ENCODE data around the gene EEF1A2.

EEF1A2 gene

DNA sequence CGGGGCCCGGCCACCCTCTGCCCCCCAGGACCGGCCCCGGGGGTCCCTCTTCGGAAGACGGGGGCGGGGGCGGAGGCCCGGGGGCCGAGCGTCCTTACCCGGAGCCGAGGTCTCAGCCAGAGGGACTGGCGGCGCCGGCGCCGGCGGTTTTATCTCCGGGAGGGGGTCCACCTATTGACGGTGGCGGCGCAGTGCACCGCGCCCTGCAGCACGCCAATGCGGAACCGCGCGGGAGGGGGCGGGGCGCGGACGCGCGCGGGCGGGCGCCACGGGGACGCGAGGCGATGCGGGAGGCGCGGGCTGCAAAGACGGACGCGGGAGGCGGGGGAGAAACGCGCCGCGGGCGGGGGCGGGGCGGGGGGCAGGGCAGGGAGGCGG is at the start of gene EEF1A2:
Gene EEF1A2 (minus strand): TSS at position 124 of the 378 bp plus-strand sequence. CDS start 1,320 bp downstream, outside the sequence.
- DNase-seq (ENCODE audit: low spot score) = no peak

DNA sequence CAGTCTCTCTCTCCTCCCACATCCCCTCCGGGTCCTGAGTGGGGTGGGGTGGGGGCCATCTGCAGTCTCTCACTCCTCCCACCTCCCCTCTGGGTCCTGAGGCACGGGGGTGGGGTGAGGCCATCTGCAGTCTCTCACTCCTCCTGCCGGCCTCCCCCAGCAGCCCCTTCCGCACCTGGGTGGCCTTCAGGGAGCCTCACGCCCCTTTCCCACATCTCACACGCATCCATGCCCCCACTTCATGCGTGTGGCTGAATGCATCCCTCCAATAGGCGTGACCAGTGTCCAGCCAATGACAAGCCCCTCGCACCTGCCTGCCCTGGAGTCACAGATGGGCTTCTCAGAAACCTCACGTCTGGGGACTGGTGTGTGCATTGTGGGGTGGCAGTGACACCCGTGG is 49.7 kb upstream of the EEF1A2 start:
- no peak for DNase-seq (ENCODE audit: low spot score)

DNA sequence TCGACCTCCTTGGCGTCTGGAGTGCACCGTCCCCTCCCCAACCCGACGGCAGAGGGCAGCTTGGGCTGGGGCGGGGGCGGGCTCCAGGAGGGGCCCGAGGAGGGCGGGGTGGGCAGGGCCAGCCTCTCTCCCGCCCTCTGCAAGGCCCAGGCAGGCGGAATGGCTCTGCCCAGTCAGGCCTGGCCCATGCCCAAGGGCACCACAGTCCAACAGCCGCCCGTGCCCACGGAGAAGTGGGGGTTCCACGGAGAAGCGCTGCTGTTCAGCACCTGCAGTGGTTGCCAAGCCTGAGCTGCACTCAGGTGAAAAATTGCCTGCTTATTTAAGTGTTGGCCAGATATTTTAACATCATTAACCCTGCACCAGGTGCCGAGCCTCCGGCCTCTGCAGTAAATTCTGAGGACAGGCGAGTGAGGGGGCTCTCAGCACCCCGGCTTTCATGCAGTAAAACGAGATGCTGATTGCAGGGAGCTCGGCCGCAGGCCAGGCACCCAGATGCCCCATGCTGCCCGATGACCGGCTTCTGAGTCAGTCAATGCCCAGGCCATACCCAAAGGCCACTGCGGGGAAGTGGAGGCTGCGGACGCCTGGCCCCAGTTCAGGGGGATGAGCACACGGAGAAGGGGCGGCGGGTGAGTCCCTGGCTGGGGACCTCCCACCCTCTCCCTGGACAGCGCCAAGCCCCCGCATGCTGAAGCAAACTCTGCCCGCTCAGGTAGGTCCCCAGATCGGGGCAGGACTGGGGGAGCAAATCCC is 49.0 kb upstream of the EEF1A2 start, which contains the start of gene SRMS:
Gene SRMS (minus strand): TSS at position 25 of the 756 bp plus-strand sequence. CDS start 286 bp downstream, outside the sequence.
- no peak for DNase-seq (ENCODE audit: low spot score)

DNA sequence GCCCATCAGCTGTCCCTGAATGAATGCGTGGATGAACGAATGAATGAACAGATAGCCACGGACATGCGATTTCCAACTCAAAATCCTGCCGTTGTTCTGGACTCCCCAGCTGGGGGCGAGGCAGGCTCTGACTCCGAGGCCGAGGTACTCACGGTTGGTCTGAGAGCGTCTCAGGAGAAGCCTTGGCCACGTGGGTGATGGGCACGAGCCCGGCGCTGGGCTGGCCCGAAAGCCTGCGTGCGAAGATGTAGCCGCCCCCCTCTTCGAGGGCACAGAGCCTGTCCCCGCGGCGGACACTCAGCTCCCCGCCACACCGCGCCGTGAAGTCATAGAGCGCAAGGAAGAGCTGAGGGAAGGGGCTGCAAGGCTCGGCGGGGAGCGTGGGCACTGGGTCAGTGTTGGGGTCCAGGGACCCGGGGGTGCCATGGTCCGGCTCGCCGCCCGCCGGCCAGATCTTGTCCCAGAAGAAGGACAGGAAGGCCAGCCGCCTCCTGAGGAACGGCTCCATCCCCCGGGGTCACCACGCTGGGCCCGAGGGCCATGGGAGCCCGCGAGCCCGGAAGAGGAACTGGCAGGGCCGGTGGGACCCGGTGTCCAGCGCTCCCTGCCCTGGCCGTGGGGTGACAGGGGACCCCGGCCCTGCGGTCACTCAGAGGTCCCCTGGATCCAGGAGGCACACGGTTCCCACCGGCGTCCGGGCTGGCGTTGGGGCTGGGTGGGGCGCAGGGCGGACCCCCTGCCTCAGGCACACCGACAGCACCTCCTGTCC is 48.3 kb upstream of the EEF1A2 start:
- DNase-seq (ENCODE audit: low spot score) = no peak

DNA sequence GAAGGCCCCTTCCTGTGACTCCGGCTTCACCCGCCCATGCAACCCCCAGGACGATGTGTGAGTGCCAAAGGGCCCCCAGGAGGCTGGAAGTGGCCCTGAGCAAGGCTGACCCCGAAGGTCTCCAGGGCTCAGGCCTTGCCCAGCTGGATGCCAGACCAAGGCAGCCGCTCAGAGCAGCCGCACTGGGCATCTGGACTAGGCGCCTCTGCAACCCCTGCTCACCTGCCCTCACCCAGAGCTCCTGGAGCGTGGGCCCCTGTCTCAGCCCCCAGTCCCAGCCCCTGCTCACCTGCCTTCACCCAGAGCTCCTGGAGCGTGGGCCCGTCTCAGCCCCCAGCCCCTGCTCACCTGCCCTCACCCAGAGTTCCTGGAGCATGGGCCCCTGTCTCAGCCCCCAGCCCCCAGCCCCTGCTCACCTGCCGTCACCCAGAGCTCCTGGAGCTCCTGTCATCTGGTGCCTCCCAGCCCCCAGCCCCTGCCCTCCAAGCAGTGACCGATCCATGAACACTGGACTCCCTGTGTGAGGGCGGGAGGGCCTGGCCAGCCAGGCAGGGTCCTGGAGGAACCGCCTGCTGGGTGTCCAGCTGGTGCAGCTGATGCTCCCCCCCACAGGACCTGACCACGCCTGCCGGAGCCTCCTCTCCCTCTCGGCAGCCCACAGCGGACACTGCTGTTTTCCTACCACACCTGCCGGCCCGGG is 47.5 kb upstream of the EEF1A2 start:
- no peak for DNase-seq (ENCODE audit: low spot score)

DNA sequence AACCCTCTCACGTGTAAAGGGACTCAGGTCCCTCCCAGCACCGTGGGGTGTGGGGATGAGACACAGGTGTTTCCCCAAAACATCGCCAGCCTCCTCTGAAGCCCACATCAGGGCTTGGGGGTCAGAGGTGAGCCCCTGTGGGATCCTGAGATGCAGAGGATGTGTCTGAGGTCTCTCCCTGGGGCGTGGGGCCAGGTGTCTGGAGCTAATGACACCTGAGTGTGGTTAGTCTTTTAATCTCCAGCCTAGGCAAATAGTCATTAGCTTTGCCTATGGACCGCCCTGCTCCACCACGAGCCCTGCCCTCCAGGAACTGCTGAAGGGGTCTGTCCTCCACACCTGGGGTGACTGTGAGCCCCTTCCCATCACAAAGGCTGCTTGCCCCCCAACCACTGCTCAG is 46.9 kb upstream of the EEF1A2 start:
- DNase-seq (ENCODE audit: low spot score) = no peak

DNA sequence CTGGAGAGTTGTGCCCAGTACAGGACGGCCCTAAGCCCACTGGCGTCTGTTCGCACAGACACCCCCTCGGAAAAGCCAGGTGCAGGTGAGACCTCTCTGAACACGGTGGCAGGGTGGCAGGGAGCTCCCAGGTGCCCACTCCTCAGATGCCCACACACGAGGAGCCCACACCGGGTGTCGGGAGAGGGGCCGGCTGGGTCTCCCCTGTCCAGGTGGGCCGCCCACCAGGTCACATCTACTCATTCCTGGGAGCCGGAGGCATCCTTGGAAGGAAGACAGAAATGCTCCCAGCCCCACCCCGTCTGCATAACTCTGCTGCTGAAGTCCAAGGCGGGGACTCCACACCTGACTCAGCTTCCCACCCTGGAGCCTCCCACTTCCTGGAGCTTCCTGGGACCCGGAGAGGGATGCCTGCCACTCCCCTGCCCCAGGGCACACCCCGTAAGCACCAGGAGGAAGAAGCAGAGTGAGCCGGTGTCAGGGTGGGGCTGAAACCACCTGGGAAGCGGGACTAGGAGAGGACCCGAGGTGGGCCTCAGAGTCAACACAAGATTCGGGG is 46.2 kb upstream of the EEF1A2 start:
- DNase-seq (ENCODE audit: low spot score) = no peak

DNA sequence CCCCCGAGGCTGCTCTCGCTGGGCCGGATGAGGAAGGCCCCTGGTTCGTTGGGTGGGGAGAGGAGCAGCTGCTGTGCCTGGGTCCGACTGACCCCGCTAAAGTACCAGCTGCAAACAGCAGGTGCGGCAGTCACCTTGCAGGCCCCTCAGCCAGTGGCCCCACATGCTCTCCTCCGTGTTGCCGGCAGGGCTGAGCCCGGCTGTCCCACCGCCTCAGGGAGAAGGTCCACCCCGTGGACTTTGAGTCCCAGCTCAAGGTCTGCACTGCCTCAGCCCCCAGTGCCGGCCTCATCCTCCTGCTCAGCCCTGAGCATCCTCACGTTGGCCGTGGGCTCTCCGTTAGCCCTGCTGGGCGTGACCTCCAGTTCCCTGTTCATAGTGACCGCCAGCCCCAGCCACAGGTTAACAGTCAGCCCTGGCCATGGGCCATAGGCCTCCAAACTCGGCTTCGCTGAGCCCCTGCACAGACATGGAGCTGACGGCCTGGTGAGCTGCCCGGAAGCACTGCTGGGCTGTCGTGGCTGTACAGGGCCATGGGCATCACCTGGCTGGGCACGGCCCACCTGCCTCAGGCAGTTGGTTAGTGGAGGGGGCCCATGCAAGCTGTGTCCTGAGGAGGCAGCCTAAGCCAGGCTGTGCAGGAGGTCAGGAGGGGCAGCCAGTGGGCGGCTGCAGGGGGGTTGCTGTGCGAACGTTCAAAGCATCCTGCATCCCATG is 45.5 kb upstream of the EEF1A2 start:
- DNase-seq (ENCODE audit: low spot score) = no peak

DNA sequence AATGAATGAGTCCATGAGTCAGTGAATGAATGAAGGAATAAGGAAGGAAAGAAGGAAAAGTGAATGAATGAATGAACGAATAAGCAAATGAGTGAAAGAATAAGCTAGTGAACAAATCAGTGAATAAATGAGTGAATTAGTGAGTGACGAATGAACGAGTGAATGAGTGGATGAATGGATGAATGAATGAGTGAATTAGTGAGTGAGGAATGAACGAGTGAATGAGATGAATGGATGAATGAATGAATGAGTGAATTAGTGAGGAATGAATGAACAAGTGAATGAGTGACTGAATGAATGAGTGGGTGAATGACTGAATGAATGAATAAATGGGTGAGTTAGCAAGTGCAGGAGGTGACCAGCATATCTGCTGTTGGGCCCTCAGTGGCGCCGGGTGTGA is 44.9 kb upstream of the EEF1A2 start:
- no peak for DNase-seq (ENCODE audit: low spot score)

DNA sequence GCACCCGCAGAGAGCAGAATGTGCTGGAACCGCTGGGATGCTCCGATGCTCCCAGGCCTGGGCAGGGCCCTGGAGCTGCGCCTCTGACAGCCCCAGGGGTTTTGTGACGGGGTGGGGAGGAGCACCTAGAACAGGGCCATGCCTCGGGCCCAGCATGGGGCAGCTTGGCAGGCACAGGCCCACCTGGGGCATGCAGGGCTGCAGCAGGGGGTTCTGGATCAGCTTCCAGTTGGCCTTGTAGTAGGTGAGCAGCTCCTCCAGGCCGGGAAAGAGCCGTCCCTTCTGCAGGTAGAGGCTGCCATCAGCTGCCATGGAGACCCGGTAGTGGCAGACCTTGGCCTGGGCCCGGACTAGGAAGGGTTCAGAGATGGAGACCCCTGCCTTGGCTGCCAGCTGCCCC is 44.2 kb upstream of the EEF1A2 start:
- no peak for DNase-seq (ENCODE audit: low spot score)

DNA sequence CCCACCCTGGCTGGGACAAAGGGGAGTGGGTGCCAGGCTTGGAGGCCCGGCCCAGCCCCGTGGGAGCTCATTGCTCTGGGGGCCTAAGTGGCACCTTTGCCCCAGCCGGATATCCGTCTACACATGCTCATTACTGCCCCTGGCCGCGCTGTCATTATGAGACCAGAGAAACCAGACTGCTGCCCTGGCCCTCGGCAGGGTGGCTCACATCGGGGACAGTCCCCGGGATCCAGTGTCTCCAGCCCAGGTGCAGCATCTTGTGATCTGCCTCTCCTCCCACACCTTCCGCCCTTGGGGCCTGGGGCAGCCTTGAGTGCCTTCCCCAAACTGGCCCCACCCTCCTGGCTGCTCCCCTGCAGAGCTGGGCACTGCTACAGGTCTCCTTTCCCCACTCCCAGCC is 43.8 kb upstream of the EEF1A2 start:
- no peak for DNase-seq (ENCODE audit: low spot score)

DNA sequence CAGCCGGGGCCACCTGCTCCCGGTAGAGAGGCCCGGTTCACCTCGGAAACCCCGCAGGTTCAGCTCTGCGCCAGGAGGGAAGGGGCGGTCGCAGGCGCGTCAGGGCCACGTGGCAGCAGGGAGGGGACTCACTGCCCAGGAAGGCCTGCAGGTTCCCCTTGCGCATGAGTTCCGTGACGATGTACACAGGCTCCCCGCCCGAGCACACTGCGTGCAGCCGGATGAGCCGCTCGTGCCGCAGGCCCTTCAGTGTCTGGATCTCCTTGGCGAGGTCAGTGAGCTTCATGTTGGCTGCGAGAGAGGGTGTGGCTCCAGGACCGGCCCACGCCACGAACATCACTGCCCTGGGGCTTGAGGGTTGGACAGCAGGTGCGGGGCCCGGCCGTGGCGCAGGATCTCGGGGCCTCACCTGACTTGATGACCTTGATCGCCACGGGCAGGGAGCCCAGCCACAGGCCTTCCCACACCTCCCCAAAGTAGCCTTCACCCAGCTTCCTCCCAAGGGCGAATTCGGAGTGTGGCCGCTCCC is 43.2 kb upstream of the EEF1A2 start:
- DNase-seq (ENCODE audit: low spot score) = no peak

DNA sequence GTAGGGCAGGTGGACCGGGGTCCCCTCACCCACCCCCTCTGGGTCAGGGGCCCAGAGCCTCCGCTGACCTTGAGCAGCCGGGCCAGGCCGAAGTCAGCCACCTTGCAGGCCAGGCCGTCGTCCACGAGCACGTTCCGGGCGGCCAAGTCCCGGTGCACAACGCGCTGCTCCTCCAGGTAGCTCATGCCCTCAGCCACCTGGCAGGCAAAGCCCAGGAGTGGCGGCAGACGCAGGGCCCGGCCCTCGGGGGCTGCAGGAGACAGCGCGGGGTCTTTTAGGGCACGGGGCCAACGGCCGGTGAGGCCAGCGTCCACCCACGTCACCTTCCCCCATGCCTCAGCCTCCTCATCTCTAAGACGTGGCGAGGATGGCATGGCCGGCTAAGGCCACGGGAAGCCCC is 42.5 kb upstream of the EEF1A2 start:
- no peak for DNase-seq (ENCODE audit: low spot score)

DNA sequence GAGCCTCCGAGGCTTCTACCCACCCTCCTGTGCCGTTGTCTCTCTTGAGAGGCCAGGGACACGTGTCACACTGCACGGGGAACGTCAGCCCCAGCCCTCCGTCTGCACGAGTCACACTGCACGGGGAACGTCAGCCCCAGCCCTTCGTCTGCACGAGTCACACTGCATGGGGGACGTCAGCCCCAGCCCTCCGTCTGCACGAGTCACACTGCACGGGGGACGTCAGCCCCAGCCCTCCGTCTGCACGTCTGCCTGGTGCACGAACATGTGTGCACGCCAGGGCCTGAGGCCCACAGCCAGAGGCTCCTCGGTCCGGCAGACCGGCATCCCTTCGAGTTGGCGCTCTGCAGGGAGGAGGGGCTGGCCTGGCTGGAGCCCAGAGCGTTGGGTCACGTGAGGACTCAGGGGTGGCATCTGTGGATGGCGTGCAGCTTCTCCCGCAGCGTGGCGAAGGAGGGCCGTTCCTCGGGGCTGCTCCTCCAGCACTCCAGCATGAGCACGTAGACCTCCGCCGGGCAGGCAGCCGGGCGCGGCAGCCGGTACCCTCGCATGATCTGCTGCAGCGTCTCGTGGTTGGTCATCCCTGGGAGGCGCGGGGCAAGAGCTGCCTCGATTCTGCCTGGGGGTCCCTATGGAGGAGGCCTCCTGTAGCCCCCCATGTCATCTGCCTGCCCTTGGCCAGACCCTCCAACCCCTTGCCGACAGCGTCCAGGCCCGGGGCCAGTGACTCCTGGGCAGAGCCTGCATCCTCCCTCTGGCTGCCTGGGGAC is 41.7 kb upstream of the EEF1A2 start:
- DNase-seq (ENCODE audit: low spot score) = peak; percentile 48

DNA sequence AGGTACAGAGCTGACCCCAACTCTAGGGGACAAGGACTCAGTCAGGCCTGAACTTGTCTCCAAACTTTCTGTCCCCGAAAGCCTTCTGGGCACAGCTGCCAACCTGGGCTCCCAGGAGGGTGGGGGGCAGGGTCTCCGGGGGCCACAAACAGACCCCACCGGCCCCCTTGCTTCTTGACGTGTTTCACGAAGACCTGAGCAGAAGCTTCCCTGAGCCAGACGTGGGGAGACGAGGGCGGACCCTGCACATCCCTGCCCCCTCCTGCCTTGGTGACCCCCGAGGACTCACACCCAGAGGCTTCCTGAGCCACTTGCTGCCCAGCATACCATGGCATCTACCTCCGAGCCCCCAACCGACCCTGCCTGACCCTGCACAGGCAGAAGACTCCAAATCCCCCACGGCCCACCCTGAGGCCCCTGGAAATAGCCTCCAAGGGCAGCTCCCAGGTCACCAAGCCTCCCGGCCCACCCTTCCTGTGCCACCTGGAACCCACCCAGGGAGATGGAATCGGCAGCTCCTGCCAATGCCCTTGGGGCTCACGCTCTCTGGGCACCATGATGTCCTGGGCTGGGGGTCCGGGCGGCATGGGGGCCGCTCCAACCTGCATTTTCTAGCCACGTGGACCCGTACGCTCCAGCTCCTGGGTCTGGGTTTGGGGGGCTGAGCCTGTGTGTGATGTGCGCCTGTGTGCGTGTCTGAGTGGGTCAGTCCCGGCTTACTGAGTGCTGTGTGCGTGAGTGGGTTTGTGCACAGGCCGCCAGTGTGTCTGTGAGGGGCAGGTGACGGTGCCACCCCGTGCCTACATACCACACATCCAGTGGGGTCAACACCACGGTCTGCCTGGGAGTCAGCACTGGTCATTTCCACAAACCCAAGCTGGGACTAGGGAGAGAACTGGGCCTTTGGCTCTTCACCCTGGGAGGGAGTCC is 40.8 kb upstream of the EEF1A2 start:
- no peak for DNase-seq (ENCODE audit: low spot score)

DNA sequence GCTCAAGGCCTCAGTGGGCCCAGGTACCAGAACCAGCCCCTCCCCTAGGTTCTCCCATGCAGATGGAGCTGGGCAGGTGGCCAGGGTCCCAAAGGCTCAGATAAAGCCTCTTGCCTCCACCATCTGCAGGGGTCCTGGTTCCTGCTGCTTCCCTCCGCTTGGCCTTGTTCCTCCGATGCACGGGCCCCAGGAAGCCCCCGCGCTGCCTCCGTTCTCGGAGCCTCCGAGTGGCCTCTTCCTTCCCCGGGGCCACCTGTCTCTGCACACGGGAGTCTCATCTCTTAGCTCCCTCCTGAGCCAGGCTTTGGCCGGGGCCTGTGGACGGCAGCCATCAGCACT is 40.2 kb upstream of the EEF1A2 start:
- no peak for DNase-seq (ENCODE audit: low spot score)

DNA sequence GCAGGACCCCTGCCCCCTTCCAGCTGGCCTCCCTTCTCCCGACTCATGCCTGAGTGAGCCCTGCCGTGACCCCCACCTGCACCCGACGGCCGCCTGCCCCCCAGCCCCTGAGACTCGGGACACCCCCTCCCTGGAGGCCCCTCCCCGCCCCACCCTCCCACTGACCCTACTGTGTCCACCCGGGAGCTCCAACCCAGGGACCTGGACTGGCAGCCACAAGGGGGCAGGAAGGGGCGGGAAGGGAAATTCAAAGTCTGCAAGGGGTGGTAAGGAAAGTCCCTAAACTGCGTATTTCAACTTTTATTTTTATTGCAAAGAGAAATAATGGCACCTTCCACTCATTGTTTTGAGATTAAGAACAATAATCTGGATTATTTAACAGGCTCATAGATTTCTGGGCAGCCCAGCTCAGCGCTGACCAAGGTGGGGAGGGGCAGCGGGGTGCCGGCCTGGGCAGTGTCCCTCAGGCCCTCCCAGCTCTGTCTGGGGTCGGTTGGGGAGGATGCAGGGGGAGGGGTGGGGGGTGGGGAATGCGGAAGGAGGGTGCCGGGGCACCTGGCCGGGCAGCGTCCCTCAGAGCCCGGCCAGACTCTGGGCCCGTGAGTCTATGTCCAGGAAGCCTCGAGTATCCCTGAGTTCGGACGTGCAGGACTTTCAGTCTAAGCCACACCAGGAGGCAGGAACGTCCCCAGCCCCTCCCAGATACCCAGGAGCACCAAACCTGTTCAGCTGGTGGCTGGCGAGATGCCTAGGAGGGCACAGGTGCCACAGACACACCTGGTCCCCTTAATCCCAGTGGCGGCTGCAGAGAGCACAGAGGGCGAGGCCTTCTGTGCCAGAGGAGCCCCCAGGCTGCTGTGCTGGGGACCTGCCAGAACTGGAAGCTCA is 39.6 kb upstream of the EEF1A2 start:
- DNase-seq (ENCODE audit: low spot score) = no peak

DNA sequence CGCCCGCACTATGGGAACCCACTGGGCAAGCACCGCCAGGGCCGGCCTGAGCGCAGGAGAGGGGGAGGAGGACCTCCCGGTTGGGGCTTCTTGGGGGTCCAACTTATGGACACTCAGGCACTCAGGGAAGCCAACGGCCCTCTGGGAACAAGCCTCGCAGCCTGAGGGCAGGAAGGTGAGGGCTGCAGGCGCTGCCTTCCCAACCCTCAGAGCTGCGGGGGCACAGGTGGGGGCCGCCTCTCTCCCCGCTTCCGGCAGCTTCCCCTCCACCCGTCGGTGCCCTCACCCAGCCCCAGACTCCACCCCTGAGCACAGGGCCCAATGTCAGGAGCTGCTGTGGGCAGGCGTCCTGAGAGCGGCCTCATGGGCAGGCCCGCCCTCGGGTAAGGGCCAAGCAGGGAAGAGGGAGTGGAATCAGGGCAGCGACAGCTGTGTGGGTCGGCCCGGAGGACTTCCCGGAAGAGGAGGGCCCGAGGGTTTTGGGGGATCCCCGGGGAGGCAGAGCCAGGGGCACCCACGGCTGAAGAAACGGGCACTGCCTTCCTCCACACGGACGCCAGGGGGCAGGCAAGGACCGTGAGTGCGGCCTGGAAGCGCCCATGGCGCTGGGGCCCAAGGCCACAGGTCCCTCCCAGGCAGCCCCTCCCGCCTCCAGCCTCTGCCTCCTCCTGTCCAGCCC is 38.8 kb upstream of the EEF1A2 start:
- peak; percentile 78 for DNase-seq (ENCODE audit: low spot score)
